Activated B cell treated with CpG ODN at 0.5 μM for 24 hours (primary cell): Measurements from ENCODE around the gene CNN3. TPM values are rescaled to one million over a fixed set of nuclear protein-coding genes. Genes with fewer than 3 reads are reported as not detected.

ENCODE experiments used
- ATAC-seq: fragments of 200-7000 bp; cut with Tn5 transposase; one replicate; pipeline ENCODE4 v1.10.0; 2021; ENCODE audit warnings: low read depth, mild to moderate bottlenecking, moderate library complexity
- CTCF ChIA-PET: fragments of 350-600 bp; sonication (Branson Sonifier 250); formaldehyde crosslinking; loops from one replicate; lab custom pipeline; 2021; ENCODE audit warnings: antibody characterized with exemption; lab: Charles Lee
- POLR2A ChIA-PET: fragments of 350-600 bp; sonication (Branson Sonifier 250); formaldehyde crosslinking; loops from one replicate; lab custom pipeline; 2021; ENCODE audit warnings: antibody characterized with exemption; lab: Charles Lee
- DNase-seq: peaks from one replicate; pipeline ENCODE4 v3.0.0; 2022
- H3K27ac Mint-ChIP-seq: one replicate; pipeline ENCODE4 v1.8.0; 2020; ENCODE audit warnings: mixed read lengths
- H3K27me3 Mint-ChIP-seq: one replicate; pipeline ENCODE4 v1.8.0; 2021; ENCODE audit warnings: mixed read lengths
- H3K36me3 Mint-ChIP-seq: one replicate; pipeline ENCODE4 v1.8.0; 2021; ENCODE audit warnings: low read depth, mixed read lengths
- H3K4me1 Mint-ChIP-seq: one replicate; pipeline ENCODE4 v1.8.0; 2021; ENCODE audit warnings: mixed read lengths
- H3K4me3 Mint-ChIP-seq: one replicate; pipeline ENCODE4 v1.8.0; 2020; ENCODE audit warnings: mild to moderate bottlenecking, mixed read lengths
- H3K9me3 Mint-ChIP-seq: one replicate; pipeline ENCODE4 v1.8.0; 2020; ENCODE audit warnings: mixed read lengths
- CTCF ChIP-seq: fragments of 200-600 bp; IDR thresholded peaks from one replicate; pipeline ENCODE4 v1.8.0; 2022; ENCODE audit warnings: antibody characterized with exemption, mild to moderate bottlenecking
- intact Hi-C: fragments of 100-400 bp; cut with micrococcal nuclease; formaldehyde crosslinking; loops from one replicate; pipeline ENCODE4 v1.15.1; 2024
- total RNA-seq: library from RNA; stranded (reverse); gene quantifications from 2 replicates; pipeline ENCODE4 v1.2.3, GENCODE V29; 2022

Gene CNN3
- total RNA-seq, 1 donor from 2014 or later: 6.2 TPM

- DNase-seq (no peak), ATAC-seq (no peak)
- H3K27me3 Mint-ChIP-seq: peaks cover 15% of the 10 kb centered on the region
- no peak for TF ChIP-seq CTCF
- POLR2A ChIA-PET: interaction anchor here (0.5 kb wide), 1 partner anchor 150 kb away, joined by 3 read pairs; the partner anchor contains the start of gene ALG14
- H3K9me3 Mint-ChIP-seq: no peaks in the 10 kb centered on the region
- CTCF ChIA-PET: interaction anchor here (1.1 to 1.2 kb wide), 2 partner anchors 69 to 120 kb away, joined by 3 to 4 read pairs; no protein-coding TSS in a partner anchor
- intact Hi-C loops: loop anchor here (10.0 kb wide), 2 partner anchors 128 to 1948 kb away; no protein-coding TSS in a partner anchor
- H3K4me1 Mint-ChIP-seq: peaks cover 27% of the 10 kb centered on the region
- H3K36me3 Mint-ChIP-seq: no peaks in the 10 kb centered on the region
- H3K4me3 Mint-ChIP-seq: no peak overlapping the region
- H3K27ac Mint-ChIP-seq: no peak overlapping the region
These were observed 4.1 kb downstream of the CNN3 start for GRCh38 chr1:94922761-94923331.

GRCh38 chr1:94921977-94922376 lies 4.9 kb downstream of the CNN3 start:
- TF ChIP-seq CTCF: no peak
- Mint-ChIP-seq H3K36me3 (no peaks in the 10 kb centered on the region), H3K27me3 (peaks cover 10% of the 10 kb centered on the region), H3K9me3 (no peaks in the 10 kb centered on the region), H3K4me1 (peaks cover 23% of the 10 kb centered on the region), H3K27ac (no peak overlapping the region), H3K4me3 (no peak overlapping the region)
- POLR2A ChIA-PET: no interaction called here
- DNase-seq (no peak), ATAC-seq (no peak)
- intact Hi-C loops: loop anchor here (10.0 kb wide), 2 partner anchors 127 to 1947 kb away; no protein-coding TSS in a partner anchor
- CTCF ChIA-PET: interaction anchor here (1.4 kb wide), 1 partner anchor 120 kb away, joined by 3 read pairs; no protein-coding TSS in a partner anchor

GRCh38 chr1:94920061-94920460 lies 6.8 kb downstream of the CNN3 start:
- no peak overlapping the region for H3K4me3 Mint-ChIP-seq
- peaks cover 12% of the 10 kb centered on the region for H3K27me3 Mint-ChIP-seq
- no peaks in the 10 kb centered on the region for H3K9me3 Mint-ChIP-seq
- H3K4me1 Mint-ChIP-seq: peaks cover 12% of the 10 kb centered on the region
- H3K27ac Mint-ChIP-seq: no peak overlapping the region
- ATAC-seq (no peak), DNase-seq (no peak)
- intact Hi-C loops: loop anchor here (10.0 kb wide), 2 partner anchors 125 to 1945 kb away; no protein-coding TSS in a partner anchor
- ChIA-PET CTCF (no interaction called here), POLR2A (no interaction called here)
- TF ChIP-seq CTCF: no peak
- no peaks in the 10 kb centered on the region for H3K36me3 Mint-ChIP-seq

- H3K27me3 Mint-ChIP-seq: peaks cover 12% of the 10 kb centered on the region
- peaks cover 10% of the 10 kb centered on the region for H3K4me1 Mint-ChIP-seq
- H3K4me3 Mint-ChIP-seq: no peak overlapping the region
- no peak overlapping the region for H3K27ac Mint-ChIP-seq
- DNase-seq (no peak), ATAC-seq (no peak)
- no peaks in the 10 kb centered on the region for H3K9me3 Mint-ChIP-seq
- H3K36me3 Mint-ChIP-seq: no peaks in the 10 kb centered on the region
- ChIA-PET CTCF (no interaction called here), POLR2A (interaction anchor here (0.7 kb wide), 1 partner anchor 80 kb away, joined by 5 read pairs; no protein-coding TSS in a partner anchor)
- no peak for TF ChIP-seq CTCF
- intact Hi-C loops: loop anchor here (10.0 kb wide), 2 partner anchors 125 to 1945 kb away; no protein-coding TSS in a partner anchor
These were observed 7.5 kb downstream of the CNN3 start for GRCh38 chr1:94919241-94920030.

- ATAC-seq (no peak), DNase-seq (no peak)
- Mint-ChIP-seq H3K9me3 (no peaks in the 10 kb centered on the region), H3K27ac (no peak overlapping the region), H3K36me3 (no peaks in the 10 kb centered on the region), H3K4me3 (no peak overlapping the region), H3K27me3 (peaks cover 8% of the 10 kb centered on the region), H3K4me1 (no peaks in the 10 kb centered on the region)
- no peak for TF ChIP-seq CTCF
- ChIA-PET CTCF (no interaction called here), POLR2A (no interaction called here)
- intact Hi-C loops: no loop called here
These were observed 9.7 kb downstream of the CNN3 start for GRCh38 chr1:94917251-94917650.
